Fibroblast of lung (primary cell): ENCODE data around the gene CCDC171.

Experiments used
- CTCF ChIP-seq, 2 donors: IDR thresholded peaks in 1 of 2; conservative IDR thresholded peaks in 1 of 2; 1 replicate in 1 of 2; 2 replicates in 1 of 2; pipeline ENCODE4 v1.5.1; 2011 to 2012; ENCODE audit warnings: low read length in 2 of 2, control low read depth in 1 of 2, inconsistent platforms in 1 of 2, low read depth in 1 of 2, mild to moderate bottlenecking in 1 of 2
- EZH2 ChIP-seq: IDR thresholded peaks from 2 replicates; pipeline ENCODE4 v1.5.1; 2012; ENCODE audit warnings: low read length, control low read depth, mild to moderate bottlenecking; ENCODE audit errors: missing control alignments

DNA sequence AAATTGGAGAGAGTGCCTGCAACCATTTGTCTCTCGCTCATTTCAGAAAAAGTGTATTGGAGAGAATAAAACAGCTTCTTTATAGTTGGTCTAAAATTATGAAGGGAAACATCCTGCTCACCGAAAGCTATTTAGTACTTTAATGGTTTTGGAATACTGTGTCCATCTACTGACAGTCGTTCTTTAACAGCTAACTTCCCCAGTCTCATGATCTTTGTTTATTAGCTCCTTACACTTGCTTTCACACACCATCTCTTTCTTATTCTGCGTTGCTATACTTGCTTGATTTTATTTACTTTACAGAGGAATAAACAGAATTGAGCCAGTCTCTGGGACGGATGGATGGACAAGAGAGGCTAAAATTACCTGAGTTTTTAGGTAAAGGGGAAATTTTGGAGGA lies 229.3 kb downstream of the CCDC171 start:
- TF ChIP-seq EZH2, result no peak
- TF ChIP-seq CTCF (conservative IDR thresholded peaks at IDR 0.05 in 1 of 2, IDR thresholded peaks at IDR 0.05 in 1 of 2; ENCODE audit: low read depth in 1 of 2, low read length in 2 of 2), result no peak
